GM21723 (cell line): ENCODE results near the gene HSD17B8.

Experiments used
- ATAC-seq: cut with Tn5 transposase; IDR thresholded peaks from one replicate; pipeline ENCODE4 v1.9.1; 2021; ENCODE audit warnings: mild to moderate bottlenecking, moderate library complexity; ENCODE audit not compliant: unreplicated experiment

The HSD17B8 gene

GRCh38 chr6:33236328-33236727 lies 31.9 kb downstream of the HSD17B8 start:
- no peak for ATAC-seq

DNA sequence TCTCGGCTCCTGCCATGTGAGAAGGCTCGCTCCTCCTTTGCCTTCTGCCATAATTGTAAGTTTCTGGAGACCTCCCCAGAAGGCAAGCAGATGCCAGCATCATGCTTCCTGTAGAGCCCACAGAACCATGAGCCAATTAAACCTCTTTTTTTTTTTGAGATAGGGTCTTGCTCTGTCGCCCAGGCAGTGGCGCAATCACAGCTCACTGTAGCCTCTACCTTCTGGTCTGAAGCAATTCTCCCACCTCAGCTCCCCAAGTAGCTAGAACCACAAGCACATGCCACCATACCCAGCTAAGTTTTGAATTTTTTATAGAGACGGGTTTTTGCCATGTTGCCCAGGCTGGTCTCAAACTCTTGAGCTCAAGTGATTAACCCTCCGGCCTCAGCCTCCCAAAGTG lies 32.4 kb downstream of the HSD17B8 start:
- ATAC-seq: no peak

DNA sequence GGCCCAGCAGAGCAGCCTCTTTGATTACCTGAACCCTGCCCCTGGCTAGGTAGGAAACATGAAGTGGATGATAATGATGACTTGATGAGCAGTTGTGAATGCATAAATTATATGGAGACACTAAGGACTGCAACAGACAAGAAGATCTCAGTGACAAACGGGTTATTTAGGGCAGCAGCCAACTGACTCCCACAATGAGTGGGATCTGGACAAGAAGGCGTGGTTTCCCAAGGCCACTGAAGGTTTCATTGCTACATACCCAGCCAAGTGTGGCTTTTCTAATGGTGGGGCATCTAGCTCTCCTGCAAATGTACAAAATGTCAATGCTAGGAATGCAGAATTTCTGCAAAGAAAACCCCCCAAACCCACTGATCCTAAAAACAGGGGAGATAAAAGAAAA lies 33.3 kb downstream of the HSD17B8 start:
- no peak for ATAC-seq

GRCh38 chr6:33241968-33242367 lies 37.5 kb downstream of the HSD17B8 start:
- ATAC-seq: no peak

DNA sequence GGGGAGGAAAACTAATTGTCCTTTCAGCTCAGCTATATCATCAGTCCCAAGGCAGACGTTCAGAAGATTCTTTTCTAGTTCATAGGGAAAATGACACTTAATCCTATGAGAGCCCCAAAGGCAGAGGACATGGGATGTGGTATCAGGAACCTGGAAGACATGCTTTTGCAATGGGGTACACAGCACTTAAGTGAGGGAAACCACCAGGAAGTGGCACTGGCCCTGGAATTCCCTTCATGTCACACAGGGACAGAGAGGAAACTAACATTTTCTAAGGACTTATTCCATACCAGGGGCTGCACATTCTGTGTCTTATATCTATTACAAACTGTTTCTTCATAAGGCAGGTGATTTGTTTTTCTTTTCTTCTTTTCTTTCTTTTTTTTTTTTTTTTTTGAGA lies 39.0 kb downstream of the HSD17B8 start:
- ATAC-seq: no peak

DNA sequence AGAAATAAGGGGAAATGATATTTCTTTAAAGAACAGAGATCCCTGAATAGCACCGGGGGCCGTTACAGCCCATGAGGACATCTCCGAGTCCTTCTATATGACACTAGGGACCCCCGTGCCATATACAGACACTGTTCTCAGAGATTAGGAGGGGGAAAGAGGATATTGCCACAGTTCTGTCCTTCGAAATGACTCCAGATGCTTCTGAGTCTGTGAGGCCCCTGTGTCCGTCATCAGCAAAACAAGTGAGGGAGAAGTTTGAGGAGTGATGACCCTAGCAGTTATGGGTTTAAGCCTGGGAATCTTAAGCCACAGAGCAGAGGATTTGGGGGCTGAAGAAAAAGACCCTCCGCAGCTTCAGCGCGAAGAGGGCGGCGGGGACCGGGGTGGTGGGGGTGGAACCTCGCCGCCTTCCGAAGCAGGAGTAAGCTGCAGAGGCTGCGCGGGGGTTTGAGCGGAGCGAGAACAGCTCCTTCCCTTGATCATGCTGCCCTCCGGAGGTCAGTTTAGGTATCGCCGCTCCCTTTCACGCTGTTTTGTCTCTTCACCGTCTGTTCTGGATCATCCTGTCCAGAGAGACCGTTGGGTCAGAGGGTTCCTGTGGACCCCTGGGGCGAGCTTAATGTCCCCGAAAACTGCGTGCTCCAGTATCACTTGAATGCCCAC lies 43.7 kb downstream of the HSD17B8 start:
- ATAC-seq: peak; percentile 41

DNA sequence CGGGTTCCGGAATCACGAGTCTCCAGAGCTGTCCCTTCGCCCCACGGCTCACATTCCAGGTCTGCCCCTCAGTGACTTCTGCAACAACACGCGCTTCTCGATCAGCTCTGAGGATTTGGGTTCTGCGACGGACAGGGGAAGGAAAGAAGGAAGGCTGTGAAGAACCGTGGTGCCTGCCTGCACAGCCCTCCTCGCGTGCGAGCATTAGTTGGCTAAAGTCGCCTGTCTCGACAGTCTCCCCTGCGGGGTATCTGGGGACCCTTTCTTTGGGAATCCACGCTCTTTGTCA lies 44.1 kb downstream of the HSD17B8 start:
- ATAC-seq: peak; percentile 4

DNA sequence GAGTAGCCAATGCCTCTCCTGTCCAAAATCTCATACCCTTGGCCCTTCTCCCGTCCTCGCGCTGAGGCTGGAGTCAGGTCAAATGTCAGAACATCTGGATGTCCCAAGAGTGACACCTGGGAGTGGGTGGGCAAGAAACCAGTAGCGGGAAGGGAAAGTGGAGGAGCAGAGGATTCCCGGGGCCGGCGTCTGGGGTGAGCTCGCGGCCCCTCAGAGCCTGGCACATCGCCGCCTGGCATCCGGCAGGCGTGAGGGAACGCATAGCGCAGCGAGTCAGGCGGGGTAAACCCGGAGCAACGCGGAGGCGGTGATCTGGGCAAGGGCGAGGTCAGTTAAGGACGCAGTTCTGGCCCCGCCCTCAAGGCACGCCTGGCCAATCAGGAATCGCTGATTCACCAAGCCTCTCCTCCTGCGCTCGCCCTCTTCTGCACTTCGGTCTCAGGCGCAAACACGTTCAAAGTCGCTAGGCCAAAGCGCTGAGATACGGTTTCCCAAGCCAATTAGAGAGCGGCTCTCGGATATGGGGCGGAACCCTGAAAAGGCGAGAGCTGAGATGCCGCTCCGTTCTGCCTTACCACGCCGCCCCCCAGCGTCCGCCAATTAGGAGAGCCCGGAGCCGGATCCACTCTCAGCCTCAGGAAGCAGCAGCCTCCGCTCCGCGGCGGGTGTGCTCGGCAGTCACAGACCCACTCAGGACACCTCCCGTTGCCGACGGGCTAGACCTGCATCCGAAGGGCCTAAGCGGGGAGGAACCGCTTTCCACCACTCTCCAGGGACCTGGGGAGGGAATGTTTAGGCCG lies 44.7 kb downstream of the HSD17B8 start:
- peak; percentile 85 for ATAC-seq

GRCh38 chr6:33249732-33250630 lies 45.5 kb downstream of the HSD17B8 start:
- ATAC-seq: peak; percentile 0

- no peak for ATAC-seq
Measured at GRCh38 chr6:33250731-33251130, 46.3 kb downstream of the HSD17B8 start.

DNA sequence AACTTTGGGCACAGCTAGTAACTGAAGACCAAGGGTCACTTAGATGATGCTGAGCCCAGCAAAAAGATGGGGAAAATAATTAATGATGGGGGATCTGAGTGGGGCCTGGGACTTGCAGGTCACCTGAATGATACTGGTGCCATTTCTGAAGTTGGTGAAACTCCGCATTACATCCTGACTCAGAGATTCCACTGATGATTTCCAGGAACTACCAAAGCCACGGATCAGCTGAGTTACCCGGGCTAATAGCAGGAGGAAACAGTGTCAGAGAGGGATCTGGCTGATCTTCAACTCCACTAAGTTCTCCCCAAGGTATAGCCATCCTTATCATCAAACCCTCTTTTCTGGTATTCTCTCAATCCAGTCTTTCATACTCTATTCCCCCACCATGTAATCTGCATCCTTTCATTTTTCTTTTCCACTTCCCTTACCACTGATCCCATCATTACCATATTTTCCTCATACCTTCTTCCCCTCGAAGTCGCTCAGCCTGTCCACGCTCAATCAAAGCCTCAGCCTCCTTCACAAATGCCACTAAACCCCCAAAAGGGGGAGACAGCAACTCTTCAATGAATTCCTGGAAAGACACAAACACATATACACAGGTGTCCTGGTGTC lies 47.0 kb downstream of the HSD17B8 start:
- ATAC-seq: no peak

- no peak for ATAC-seq
Measured at GRCh38 chr6:33252759-33253158, 48.3 kb downstream of the HSD17B8 start.

DNA sequence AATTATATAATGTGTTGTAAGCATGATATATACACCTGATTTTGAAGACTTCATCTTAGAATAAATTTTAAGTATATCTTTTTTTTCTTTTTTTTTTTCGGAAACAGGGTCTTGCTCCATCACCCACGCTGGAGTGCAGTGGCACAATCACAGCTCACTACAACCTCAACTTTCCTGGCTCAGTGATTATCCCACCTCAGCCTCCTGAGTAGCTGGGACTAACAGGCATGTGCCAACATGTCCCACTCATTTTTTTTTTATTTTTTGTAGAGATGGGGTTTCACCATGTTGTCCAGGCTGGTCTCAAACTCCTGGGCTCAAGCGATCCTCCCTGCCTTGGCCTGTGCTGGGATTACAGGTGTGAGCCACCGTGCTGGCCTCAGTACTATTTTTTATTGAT lies 50.1 kb downstream of the HSD17B8 start:
- ATAC-seq: no peak
